Measurements from ENCODE around the gene SLC22A7.
"Not testable (repeated sequence)": the region's sequence is repeated elsewhere in the genome, so short reads cannot be mapped to it uniquely, and the experiment has no call there.

The SLC22A7 gene

GRCh38 chr6:43295456-43295855, 2.6 kb upstream of the SLC22A7 start:
- H3K4me3 ChIP-seq (ENCODE audit: low read depth, low read length), result no peak overlapping the region
- TF ChIP-seq, protein P1, sequence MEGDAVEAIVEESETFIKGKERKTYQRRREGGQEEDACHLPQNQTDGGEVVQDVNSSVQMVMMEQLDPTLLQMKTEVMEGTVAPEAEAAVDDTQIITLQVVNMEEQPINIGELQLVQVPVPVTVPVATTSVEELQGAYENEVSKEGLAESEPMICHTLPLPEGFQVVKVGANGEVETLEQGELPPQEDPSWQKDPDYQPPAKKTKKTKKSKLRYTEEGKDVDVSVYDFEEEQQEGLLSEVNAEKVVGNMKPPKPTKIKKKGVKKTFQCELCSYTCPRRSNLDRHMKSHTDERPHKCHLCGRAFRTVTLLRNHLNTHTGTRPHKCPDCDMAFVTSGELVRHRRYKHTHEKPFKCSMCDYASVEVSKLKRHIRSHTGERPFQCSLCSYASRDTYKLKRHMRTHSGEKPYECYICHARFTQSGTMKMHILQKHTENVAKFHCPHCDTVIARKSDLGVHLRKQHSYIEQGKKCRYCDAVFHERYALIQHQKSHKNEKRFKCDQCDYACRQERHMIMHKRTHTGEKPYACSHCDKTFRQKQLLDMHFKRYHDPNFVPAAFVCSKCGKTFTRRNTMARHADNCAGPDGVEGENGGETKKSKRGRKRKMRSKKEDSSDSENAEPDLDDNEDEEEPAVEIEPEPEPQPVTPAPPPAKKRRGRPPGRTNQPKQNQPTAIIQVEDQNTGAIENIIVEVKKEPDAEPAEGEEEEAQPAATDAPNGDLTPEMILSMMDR (conservative IDR thresholded peaks at IDR 0.05; ENCODE audit: low read depth, low read length), result no peak
- DNase-seq (ENCODE audit: low read depth), result no peak

- no peak for DNase-seq (ENCODE audit: low read depth)
- TF ChIP-seq, protein P1 (conservative IDR thresholded peaks at IDR 0.05; ENCODE audit: low read depth, low read length), result no peak
- no peak overlapping the region for H3K4me3 ChIP-seq (ENCODE audit: low read depth, low read length)
Observed at GRCh38 chr6:43296780-43297497, 1.1 kb upstream of the SLC22A7 start.

DNA sequence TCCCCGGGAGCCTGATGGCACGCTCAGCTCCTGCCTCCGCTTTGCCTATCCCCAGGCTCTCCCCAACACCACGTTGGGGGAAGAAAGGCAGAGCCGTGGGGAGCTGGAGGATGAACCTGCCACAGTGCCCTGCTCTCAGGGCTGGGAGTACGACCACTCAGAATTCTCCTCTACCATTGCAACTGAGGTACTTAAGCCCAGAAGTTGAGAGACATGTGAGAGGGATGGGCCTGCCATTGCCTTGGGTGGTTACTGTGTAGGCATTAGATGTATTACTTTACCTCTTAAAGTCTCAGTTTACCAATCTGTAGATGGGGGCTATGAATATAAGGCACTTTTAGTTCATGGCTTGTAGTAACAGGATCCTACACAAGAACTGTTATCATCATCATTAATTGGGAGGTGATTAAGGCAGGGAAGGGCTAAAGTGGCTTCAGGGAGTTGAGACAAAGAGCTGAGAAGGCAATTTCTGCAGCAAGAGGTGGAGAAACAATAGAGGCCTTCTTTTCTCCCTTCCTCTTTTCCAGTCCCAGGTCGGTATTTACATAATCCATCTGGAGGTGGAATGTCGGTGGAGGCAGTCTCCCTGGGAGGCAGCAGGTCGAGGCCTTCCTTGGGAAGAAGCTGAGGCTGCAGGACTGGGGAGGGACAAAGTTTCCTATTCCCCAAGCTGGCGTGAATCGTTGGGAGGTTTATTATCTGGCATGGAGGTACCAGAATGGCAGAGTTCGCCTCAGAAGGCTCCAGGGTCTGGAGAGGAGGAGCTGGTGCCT, 691 bp downstream of the SLC22A7 start:
- no peak overlapping the region for H3K4me3 ChIP-seq (ENCODE audit: low read depth, low read length)
- no peak for DNase-seq (ENCODE audit: low read depth)
- TF ChIP-seq, protein P1 (conservative IDR thresholded peaks at IDR 0.05; ENCODE audit: low read depth, low read length), result no peak

GRCh38 chr6:43299338-43300293, 1.6 kb downstream of the SLC22A7 start:
- TF ChIP-seq, protein P1 (conservative IDR thresholded peaks at IDR 0.05; ENCODE audit: low read depth, low read length), result no peak
- no peak for DNase-seq (ENCODE audit: low read depth)
- no peak overlapping the region for H3K4me3 ChIP-seq (ENCODE audit: low read depth, low read length)

DNA sequence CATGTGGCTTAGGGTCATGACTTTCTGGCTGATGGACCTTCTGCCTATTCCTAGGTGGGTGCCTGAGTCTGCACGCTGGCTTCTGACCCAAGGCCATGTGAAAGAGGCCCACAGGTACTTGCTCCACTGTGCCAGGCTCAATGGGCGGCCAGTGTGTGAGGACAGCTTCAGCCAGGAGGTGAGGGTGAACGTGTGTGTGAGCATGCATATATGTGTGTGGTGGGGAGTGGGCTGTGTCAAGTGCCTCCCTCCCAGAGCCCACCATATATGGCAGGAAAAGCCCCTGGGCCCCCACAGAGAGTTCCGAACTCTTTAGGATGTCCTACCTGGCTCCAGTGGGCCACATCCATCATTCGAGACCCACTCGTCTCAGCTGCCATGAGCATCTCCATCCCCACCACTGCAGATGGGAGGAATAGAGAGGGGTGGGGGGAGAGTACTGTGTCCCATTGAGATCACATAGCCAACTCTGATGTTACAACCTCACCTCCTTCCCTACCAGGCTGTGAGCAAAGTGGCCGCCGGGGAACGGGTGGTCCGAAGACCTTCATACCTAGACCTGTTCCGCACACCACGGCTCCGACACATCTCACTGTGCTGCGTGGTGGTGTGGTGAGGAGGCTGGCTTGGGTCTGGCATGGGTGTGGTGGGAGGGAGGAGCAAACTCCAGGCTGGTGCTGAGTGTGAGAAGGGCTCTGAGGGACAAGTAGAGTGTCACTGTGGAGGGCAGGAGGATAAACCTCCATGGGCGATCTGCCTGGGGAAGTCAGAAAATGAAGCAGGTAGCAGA, 3.2 kb downstream of the SLC22A7 start:
- no peak for DNase-seq (ENCODE audit: low read depth)
- TF ChIP-seq, protein P1 (conservative IDR thresholded peaks at IDR 0.05; ENCODE audit: low read depth, low read length), result no peak
- H3K4me3 ChIP-seq (ENCODE audit: low read depth, low read length), result no peak overlapping the region

- H3K4me3 ChIP-seq (ENCODE audit: low read depth, low read length), result no peak overlapping the region
- TF ChIP-seq, protein P1 (conservative IDR thresholded peaks at IDR 0.05; ENCODE audit: low read depth, low read length), result no peak
- no peak for DNase-seq (ENCODE audit: low read depth)
Observed at GRCh38 chr6:43302126-43302525, 4.1 kb downstream of the SLC22A7 start.

GRCh38 chr6:43303006-43303405, 4.9 kb downstream of the SLC22A7 start:
- not testable (repeated sequence) for H3K4me3 ChIP-seq (ENCODE audit: low read depth, low read length); DNase-seq (ENCODE audit: low read depth)

Measured in choroid plexus epithelial cell (primary cell).